CD4-positive, alpha-beta memory T cell (primary cell): ENCODE measurements around the gene WNT8A. TPM values are rescaled to one million over a fixed set of nuclear protein-coding genes. Genes with fewer than 3 reads are reported as not detected.

Source experiments
- CTCF ChIA-PET: fragments of 350-600 bp; sonication (Branson Sonifier 250); formaldehyde crosslinking; loops from one replicate; lab custom pipeline; 2021; ENCODE audit warnings: inconsistent platforms; ENCODE audit not compliant: partially characterized antibody; lab: Charles Lee
- POLR2A ChIA-PET: fragments of 350-600 bp; sonication (Branson Sonifier 250); formaldehyde crosslinking; loops from one replicate; lab custom pipeline; 2021; ENCODE audit not compliant: partially characterized antibody; lab: Charles Lee
- DNase-seq, 5 donors: peaks; one replicate each; pipeline versions ENCODE4 v3.0.0 to v3.0.0-alpha.2; 2020 to 2022; ENCODE audit warnings: mixed read lengths in 1 of 5
- H3K27ac ChIP-seq: one replicate; pipeline ENCODE4 v1.7.0; 2013; ENCODE audit warnings: low read depth, low read length
- H3K27me3 ChIP-seq: 2 replicates; pipeline ENCODE4 v1.7.0; 2013; ENCODE audit warnings: mild to moderate bottlenecking, low read length, moderate library complexity; ENCODE audit not compliant: insufficient read depth
- H3K36me3 ChIP-seq: 2 replicates; pipeline ENCODE4 v1.7.0; 2013; ENCODE audit warnings: mild to moderate bottlenecking, low read length, moderate library complexity; ENCODE audit not compliant: insufficient read depth
- H3K4me1 ChIP-seq: 2 replicates; pipeline ENCODE4 v1.7.0; 2013; ENCODE audit warnings: mild to moderate bottlenecking, low read length, moderate library complexity; ENCODE audit not compliant: insufficient read depth
- H3K4me3 ChIP-seq, 2 donors: one replicate each; pipeline ENCODE4 v1.7.0; 2013; ENCODE audit warnings: low read length in 2 of 2, mild to moderate bottlenecking in 1 of 2
- H3K9me3 ChIP-seq, 2 donors: one replicate each; pipeline ENCODE4 v1.7.0; 2013; ENCODE audit warnings: low read length in 2 of 2, control low read depth in 1 of 2; ENCODE audit not compliant: control insufficient read depth in 1 of 2
- H3K27ac Mint-ChIP-seq, 7 donors: one replicate each; pipeline ENCODE4 v1.8.0; 2020 to 2021; ENCODE audit warnings: mixed read lengths in 7 of 7, mild to moderate bottlenecking in 6 of 7, inconsistent platforms in 3 of 7, moderate library complexity in 3 of 7
- H3K27me3 Mint-ChIP-seq, 2 donors: one replicate each; pipeline ENCODE4 v1.8.0; 2020 to 2021; ENCODE audit warnings: mixed read lengths in 2 of 2
- H3K36me3 Mint-ChIP-seq, 2 donors: one replicate each; pipeline ENCODE4 v1.8.0; 2020 to 2021; ENCODE audit warnings: mixed read lengths in 2 of 2, inconsistent platforms in 1 of 2, mild to moderate bottlenecking in 1 of 2
- H3K4me1 Mint-ChIP-seq, 4 donors: one replicate each; pipeline ENCODE4 v1.8.0; 2020 to 2021; ENCODE audit warnings: mixed read lengths in 4 of 4, mild to moderate bottlenecking in 1 of 4
- H3K4me3 Mint-ChIP-seq, 8 donors: one replicate each; pipeline ENCODE4 v1.8.0; 2020 to 2021; ENCODE audit warnings: mixed read lengths in 8 of 8, mild to moderate bottlenecking in 7 of 8, moderate library complexity in 6 of 8, inconsistent platforms in 3 of 8
- H3K9me3 Mint-ChIP-seq, 8 donors: one replicate each; pipeline ENCODE4 v1.8.0; 2020 to 2021; ENCODE audit warnings: mixed read lengths in 8 of 8, mild to moderate bottlenecking in 5 of 8, inconsistent platforms in 3 of 8, moderate library complexity in 1 of 8
- intact Hi-C: fragments of 100-400 bp; cut with micrococcal nuclease; formaldehyde crosslinking; loops from one replicate; pipeline ENCODE4 v1.15.1; 2023
- polyA plus RNA-seq, 2 donors: library from polyadenylated mRNA; unstranded; fragments of 300-500 nt; fragmentation: Illumina TruSeq; gene quantifications; one replicate each; pipeline ENCODE4 v1.2.3, GENCODE V29; 2021
- total RNA-seq, 2 experiments: library from RNA; stranded (reverse); gene quantifications; one replicate each; pipeline ENCODE4 v1.2.3, GENCODE V29; 2021

Gene WNT8A
- total and polyA plus RNA-seq, 4 experiments from 2014 or later: 0.22 TPM; not detected in 3

DNA sequence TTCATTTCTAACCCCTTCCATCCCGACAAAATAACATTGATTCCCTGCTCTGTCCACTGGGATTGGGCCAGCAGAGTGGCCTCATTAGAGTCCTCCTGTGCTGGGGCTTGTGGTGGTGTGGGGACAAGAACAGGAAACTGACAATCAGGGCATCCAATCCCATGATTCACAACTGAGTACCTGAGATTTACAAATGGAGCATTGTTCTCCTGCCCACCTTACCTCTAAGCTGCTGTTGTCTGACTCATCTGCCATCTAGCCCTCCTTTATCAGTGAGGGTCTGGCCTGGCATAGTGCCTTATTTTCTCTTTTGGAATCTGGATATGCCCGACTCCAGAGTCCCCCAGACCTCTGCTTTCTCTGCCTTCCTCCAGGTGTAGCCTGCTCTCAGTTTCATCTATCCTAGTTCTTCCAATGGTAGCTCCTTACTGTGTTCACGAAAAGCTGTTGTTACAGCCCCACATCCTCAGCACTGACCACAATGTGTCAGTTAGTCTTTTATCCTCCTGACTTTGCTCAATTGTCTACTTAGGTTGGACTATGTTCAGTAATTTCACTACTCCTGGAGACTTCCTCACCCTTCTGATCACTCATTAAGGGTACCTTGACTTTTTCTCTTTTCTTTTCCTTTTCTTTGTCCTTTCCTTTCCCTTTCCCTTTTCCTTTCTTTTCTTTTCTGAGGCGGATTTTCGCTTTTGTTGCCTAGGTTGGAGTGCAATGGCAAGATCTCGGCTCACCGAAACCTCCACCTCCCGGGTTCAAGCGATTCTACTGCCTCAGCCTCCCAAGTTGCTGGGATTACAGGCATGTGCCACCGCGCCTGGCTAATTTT is 13.4 kb downstream of the WNT8A start:
- no peaks in the 10 kb centered on the region for H3K9me3 Mint-ChIP-seq
- no peaks in the 10 kb centered on the region for H3K27me3 ChIP-seq
- H3K9me3 ChIP-seq: no peaks in the 10 kb centered on the region
- POLR2A ChIA-PET: no interaction called here
- H3K27me3 Mint-ChIP-seq: peaks cover 10% of the 10 kb centered on the region in 2 donors
- no peak for DNase-seq
- intact Hi-C loops: no loop called here
- H3K4me3 Mint-ChIP-seq: no peak overlapping the region
- no peak overlapping the region for H3K27ac ChIP-seq
- CTCF ChIA-PET: interaction anchor here (1.2 kb wide), 1 partner anchor 17 kb away, joined by 3 read pairs; no protein-coding TSS in a partner anchor
- H3K27ac Mint-ChIP-seq: peak overlapping the region in 1 of 7 donors; percentile 74
- no peaks in the 10 kb centered on the region for H3K4me1 ChIP-seq
- H3K36me3 Mint-ChIP-seq: no peaks in the 10 kb centered on the region
- no peaks in the 10 kb centered on the region for H3K36me3 ChIP-seq
- no peak overlapping the region for H3K4me3 ChIP-seq
- peaks cover 6 to 9% (median 7%) of the 10 kb centered on the region in 4 donors for H3K4me1 Mint-ChIP-seq

DNA sequence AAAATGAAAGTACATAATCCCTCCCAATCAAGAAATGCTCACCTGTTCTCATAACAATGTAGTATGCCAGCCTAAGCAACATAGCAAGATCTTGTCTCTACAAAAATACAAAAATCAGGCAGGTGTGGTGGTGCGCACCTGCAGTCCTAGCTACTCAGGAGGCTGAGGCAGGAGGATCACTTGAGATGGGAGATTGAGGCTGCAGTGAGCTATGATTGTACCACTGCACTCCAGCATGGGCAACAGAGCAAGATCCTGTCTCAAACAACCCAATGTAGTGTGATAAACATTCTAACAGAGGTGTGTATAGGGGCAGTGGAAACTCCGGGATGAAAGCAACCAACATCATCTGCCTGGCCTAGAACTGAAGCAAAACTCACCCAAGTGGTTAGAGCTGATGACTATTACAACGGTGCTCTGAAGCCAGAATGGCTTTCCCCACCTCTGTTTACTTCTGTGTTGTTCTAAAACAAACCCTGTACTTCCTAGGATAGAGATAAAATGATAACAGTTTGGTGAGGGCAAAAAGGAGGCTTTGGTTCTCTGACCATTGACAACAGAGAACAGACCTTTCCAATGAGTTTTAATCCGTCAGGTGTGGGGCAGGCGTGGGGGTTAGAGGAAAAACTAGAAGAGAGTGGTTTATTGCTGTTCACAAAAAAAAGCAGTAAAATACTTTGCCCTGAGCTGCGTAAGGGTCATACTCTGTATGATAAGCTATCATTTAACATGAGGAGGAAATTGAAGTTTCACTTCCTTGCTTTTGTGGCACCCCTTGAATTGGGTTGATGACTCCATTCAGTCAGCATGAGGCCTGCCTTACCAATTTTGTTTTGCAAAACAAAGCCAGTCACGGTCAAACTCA is 18.9 kb downstream of the WNT8A start:
- Mint-ChIP-seq H3K27ac (no peak overlapping the region), H3K27me3 (peaks cover 11 to 14% of the 10 kb centered on the region in 2 donors), H3K36me3 (no peaks in the 10 kb centered on the region), H3K4me3 (no peak overlapping the region), H3K9me3 (no peaks in the 10 kb centered on the region), H3K4me1 (no peaks in the 10 kb centered on the region)
- no peaks in the 10 kb centered on the region for H3K27me3 ChIP-seq
- no peaks in the 10 kb centered on the region for H3K4me1 ChIP-seq
- no peaks in the 10 kb centered on the region for H3K9me3 ChIP-seq
- ChIA-PET POLR2A (no interaction called here), CTCF (no interaction called here)
- no peak overlapping the region for H3K4me3 ChIP-seq
- intact Hi-C loops: no loop called here
- no peak for DNase-seq
- H3K36me3 ChIP-seq: no peaks in the 10 kb centered on the region
- H3K27ac ChIP-seq: no peak overlapping the region

DNA sequence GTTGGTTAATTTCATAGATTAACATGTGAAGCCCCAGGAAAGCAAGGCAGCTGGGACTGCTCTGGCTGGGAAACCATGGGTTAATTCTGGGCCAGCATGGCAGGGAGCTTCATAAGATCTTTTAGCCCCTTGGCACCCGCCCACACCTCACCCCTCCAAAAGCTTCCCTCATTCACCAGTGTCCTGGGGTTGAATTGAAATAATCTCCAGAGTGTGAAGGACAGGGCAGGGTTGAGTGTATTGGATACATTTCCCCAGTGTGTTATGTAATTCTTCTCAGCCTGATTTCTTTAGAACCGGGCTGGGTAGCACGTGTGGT is 19.4 kb downstream of the WNT8A start:
- no peak for DNase-seq
- H3K4me1 ChIP-seq: no peaks in the 10 kb centered on the region
- no peak overlapping the region for H3K27ac ChIP-seq
- H3K27me3 ChIP-seq: no peaks in the 10 kb centered on the region
- H3K36me3 Mint-ChIP-seq: no peaks in the 10 kb centered on the region
- intact Hi-C loops: no loop called here
- no peak overlapping the region for H3K4me3 ChIP-seq
- no peaks in the 10 kb centered on the region for H3K36me3 ChIP-seq
- H3K4me3 Mint-ChIP-seq: no peak overlapping the region
- no peaks in the 10 kb centered on the region for H3K9me3 ChIP-seq
- peaks cover 11 to 14% of the 10 kb centered on the region in 2 donors for H3K27me3 Mint-ChIP-seq
- H3K9me3 Mint-ChIP-seq: no peaks in the 10 kb centered on the region
- no peak overlapping the region for H3K27ac Mint-ChIP-seq
- CTCF ChIA-PET: no interaction called here
- POLR2A ChIA-PET: no interaction called here
- no peaks in the 10 kb centered on the region for H3K4me1 Mint-ChIP-seq

DNA sequence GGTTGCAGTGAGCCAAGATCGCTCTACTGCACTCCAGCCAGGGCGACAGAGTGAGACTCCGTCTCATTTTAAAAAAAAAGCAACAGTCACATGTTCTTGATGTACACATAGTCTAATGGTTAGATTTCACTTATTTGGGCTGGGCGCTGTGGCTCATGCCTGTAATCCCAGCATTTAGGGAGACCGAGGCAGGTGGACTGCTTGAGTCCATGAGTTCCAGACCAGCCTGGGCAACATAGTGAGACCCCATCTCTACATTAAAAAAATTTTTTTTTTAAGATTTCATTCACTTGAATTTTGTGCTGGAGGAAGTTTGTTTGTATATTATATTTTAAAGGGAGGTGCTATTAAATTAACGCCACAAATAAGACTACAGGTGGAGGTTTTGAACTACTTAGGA is 21.9 kb downstream of the WNT8A start:
- Mint-ChIP-seq H3K9me3 (no peaks in the 10 kb centered on the region), H3K27me3 (peaks cover 5 to 7% of the 10 kb centered on the region in 2 donors), H3K4me3 (no peak overlapping the region), H3K27ac (no peak overlapping the region), H3K4me1 (peaks cover 0 to 2% (median 0%) of the 10 kb centered on the region in 4 donors), H3K36me3 (no peaks in the 10 kb centered on the region)
- Histone ChIP-seq H3K27ac (no peak overlapping the region), H3K9me3 (no peaks in the 10 kb centered on the region), H3K4me1 (no peaks in the 10 kb centered on the region), H3K27me3 (no peaks in the 10 kb centered on the region), H3K36me3 (no peaks in the 10 kb centered on the region), H3K4me3 (no peak overlapping the region)
- intact Hi-C loops: no loop called here
- DNase-seq: no peak
- ChIA-PET CTCF (no interaction called here), POLR2A (no interaction called here)

DNA sequence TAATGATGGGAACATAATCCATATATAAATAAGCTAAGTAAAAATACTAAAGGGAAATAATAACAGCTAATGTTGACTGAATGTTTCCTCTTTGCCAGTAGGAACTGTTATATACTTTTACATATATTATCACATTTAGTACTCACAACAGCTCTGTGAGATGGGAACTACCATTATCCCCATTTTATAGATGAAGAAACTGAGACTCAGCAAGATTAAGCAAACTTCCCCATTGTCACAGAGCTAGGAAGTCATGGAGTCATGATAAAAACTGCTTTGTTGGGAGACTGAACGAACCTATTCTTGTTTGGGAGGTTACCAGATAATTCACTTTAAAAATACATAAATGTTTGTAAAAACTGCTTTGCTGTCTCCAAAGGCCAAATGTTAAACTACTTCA is 23.4 kb downstream of the WNT8A start:
- Mint-ChIP-seq H3K4me1 (peaks cover 0 to 2% (median 0%) of the 10 kb centered on the region in 4 donors), H3K27ac (no peak overlapping the region), H3K27me3 (peaks cover 6 to 7% of the 10 kb centered on the region in 2 donors), H3K4me3 (no peak overlapping the region), H3K36me3 (no peaks in the 10 kb centered on the region), H3K9me3 (no peaks in the 10 kb centered on the region)
- POLR2A ChIA-PET: no interaction called here
- H3K4me3 ChIP-seq: no peak overlapping the region
- no peaks in the 10 kb centered on the region for H3K36me3 ChIP-seq
- CTCF ChIA-PET: no interaction called here
- H3K27me3 ChIP-seq: peaks cover 4% of the 10 kb centered on the region
- no peaks in the 10 kb centered on the region for H3K4me1 ChIP-seq
- H3K27ac ChIP-seq: no peak overlapping the region
- intact Hi-C loops: no loop called here
- H3K9me3 ChIP-seq: no peaks in the 10 kb centered on the region
- DNase-seq: no peak

DNA sequence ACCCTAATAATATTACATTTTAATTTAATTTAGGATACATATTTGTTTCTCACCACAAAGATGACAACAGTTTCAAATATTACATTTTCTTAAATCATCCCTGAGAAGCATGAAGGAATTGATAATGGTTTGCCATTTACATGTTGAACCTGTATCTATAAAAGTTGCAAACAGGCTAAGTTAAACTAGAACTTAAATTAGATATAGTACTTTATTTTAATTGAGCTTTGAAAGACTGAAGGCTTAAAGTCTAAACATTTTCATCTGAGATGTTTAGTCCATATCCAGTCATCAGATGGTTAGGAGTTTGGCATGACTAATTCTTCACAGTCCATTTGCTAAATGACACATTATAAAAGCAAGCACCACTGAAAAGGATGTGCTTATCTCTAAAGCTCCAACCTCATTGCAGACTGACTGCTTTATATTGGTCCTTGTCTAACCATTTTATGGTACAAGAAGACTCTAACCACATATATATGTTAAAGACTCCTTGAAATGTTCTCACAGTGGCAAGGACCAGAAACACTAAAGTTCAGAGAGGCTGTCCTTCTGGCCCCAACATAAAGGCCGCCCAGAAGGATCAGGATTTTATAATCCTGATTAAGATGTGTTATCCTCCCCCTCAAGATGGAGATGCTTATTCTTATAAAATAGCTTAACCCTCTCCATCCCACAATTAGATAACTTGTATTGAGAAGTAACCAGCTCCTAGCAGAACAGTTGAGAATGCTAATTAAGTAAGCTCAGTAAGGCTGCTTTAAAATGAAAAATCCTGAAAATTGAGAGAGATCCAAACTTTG is 25.8 kb downstream of the WNT8A start:
- CTCF ChIA-PET: no interaction called here
- peaks cover 4% of the 10 kb centered on the region for H3K27me3 ChIP-seq
- no peak overlapping the region for H3K4me3 ChIP-seq
- H3K27ac Mint-ChIP-seq: no peak overlapping the region
- H3K9me3 ChIP-seq: no peaks in the 10 kb centered on the region
- H3K27ac ChIP-seq: no peak overlapping the region
- H3K27me3 Mint-ChIP-seq: peaks cover 2 to 4% of the 10 kb centered on the region in 2 donors
- POLR2A ChIA-PET: no interaction called here
- H3K4me1 Mint-ChIP-seq: peaks cover 0 to 2% (median 0%) of the 10 kb centered on the region in 4 donors
- H3K36me3 Mint-ChIP-seq: no peaks in the 10 kb centered on the region
- no peaks in the 10 kb centered on the region for H3K9me3 Mint-ChIP-seq
- no peaks in the 10 kb centered on the region for H3K36me3 ChIP-seq
- no peaks in the 10 kb centered on the region for H3K4me1 ChIP-seq
- intact Hi-C loops: no loop called here
- H3K4me3 Mint-ChIP-seq: no peak overlapping the region
- no peak for DNase-seq
